Gastroesophageal sphincter (tissue), 3 donors: ENCODE results near the gene MET.

Experiments
- POLR2A ChIP-seq, 2 donors: fragments of 450-650 bp; IDR thresholded peaks; one replicate each; pipeline ENCODE4 v1.6.1; 2017; ENCODE audit warnings: antibody characterized with exemption in 2 of 2, mild to moderate bottlenecking in 2 of 2, moderate library complexity in 1 of 2
- POLR2AphosphoS5 ChIP-seq: sonication (generic); formaldehyde crosslinking; IDR thresholded peaks from one replicate; pipeline ENCODE4 v1.6.1; 2017; ENCODE audit warnings: antibody characterized with exemption
- TF ChIP-seq, protein P1 (sequence below), 4 experiments: fragments of 200-600 bp in 2 of 4; fragments of 450-650 bp in 2 of 4; sonication (generic) in 1 of 4; IDR thresholded peaks; one replicate each; pipeline ENCODE4 v1.5.1; 2017 to 2019; ENCODE audit warnings: antibody characterized with exemption in 4 of 4, mild to moderate bottlenecking in 2 of 4, moderate library complexity in 2 of 4

DNA sequence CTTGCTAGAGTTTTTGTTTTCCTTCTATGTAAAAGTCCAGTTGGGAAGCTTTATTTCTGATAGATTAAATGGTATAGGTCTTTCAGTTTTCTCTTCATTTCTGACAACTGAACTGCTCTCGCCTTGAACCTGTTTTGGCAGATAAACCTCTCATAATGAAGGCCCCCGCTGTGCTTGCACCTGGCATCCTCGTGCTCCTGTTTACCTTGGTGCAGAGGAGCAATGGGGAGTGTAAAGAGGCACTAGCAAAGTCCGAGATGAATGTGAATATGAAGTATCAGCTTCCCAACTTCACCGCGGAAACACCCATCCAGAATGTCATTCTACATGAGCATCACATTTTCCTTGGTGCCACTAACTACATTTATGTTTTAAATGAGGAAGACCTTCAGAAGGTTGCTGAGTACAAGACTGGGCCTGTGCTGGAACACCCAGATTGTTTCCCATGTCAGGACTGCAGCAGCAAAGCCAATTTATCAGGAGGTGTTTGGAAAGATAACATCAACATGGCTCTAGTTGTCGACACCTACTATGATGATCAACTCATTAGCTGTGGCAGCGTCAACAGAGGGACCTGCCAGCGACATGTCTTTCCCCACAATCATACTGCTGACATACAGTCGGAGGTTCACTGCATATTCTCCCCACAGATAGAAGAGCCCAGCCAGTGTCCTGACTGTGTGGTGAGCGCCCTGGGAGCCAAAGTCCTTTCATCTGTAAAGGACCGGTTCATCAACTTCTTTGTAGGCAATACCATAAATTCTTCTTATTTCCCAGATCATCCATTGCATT, 27.1 kb downstream of the MET start:
- TF ChIP-seq, protein P1, sequence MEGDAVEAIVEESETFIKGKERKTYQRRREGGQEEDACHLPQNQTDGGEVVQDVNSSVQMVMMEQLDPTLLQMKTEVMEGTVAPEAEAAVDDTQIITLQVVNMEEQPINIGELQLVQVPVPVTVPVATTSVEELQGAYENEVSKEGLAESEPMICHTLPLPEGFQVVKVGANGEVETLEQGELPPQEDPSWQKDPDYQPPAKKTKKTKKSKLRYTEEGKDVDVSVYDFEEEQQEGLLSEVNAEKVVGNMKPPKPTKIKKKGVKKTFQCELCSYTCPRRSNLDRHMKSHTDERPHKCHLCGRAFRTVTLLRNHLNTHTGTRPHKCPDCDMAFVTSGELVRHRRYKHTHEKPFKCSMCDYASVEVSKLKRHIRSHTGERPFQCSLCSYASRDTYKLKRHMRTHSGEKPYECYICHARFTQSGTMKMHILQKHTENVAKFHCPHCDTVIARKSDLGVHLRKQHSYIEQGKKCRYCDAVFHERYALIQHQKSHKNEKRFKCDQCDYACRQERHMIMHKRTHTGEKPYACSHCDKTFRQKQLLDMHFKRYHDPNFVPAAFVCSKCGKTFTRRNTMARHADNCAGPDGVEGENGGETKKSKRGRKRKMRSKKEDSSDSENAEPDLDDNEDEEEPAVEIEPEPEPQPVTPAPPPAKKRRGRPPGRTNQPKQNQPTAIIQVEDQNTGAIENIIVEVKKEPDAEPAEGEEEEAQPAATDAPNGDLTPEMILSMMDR (IDR thresholded peaks at IDR 0.05) = no peak
- TF ChIP-seq POLR2AphosphoS5 (no peak), POLR2A (IDR thresholded peaks at IDR 0.05) (no peak)
